Neural progenitor cell (in vitro differentiated cells): ENCODE results near the gene COL20A1. TPM values are rescaled to one million over a fixed set of nuclear protein-coding genes. Genes with fewer than 3 reads are reported as not detected.
A peak's percentile ranks its signal among the peaks of the same experiment; 100 is the strongest.

Source experiments
- DNase-seq: peaks from one replicate; pipeline ENCODE4 v3.0.0-alpha.2; 2016; ENCODE audit warnings: low spot score
- H2AFZ ChIP-seq: fragments of 200-600 bp; sonication (generic); replicated peaks from 2 replicates; pipeline ENCODE4 v1.6.1; 2016; ENCODE audit warnings: antibody characterized with exemption
- H3F3A ChIP-seq: fragments of 200-600 bp; sonication (generic); 2 replicates; pipeline ENCODE4 v1.6.1; 2016; ENCODE audit warnings: antibody characterized with exemption, low read depth
- H3K27ac ChIP-seq: fragments of 200-600 bp; sonication (generic); 2 replicates; pipeline ENCODE4 v1.5.1; 2016; ENCODE audit warnings: mild to moderate bottlenecking
- H3K27me3 ChIP-seq: fragments of 200-600 bp; sonication (generic); 2 replicates; pipeline ENCODE4 v1.6.1; 2016; ENCODE audit warnings: mild to moderate bottlenecking, moderate library complexity
- H3K36me3 ChIP-seq: fragments of 200-600 bp; sonication (generic); 2 replicates; pipeline ENCODE4 v1.5.1; 2016
- H3K4me1 ChIP-seq: fragments of 200-600 bp; sonication (generic); 2 replicates; pipeline ENCODE4 v1.6.1; 2016; ENCODE audit warnings: mixed run types
- H3K4me2 ChIP-seq: fragments of 200-600 bp; sonication (generic); 2 replicates; pipeline ENCODE4 v1.6.1; 2016
- H3K4me3 ChIP-seq: fragments of 200-600 bp; sonication (generic); 2 replicates; pipeline ENCODE4 v1.5.1; 2016
- H3K79me2 ChIP-seq: fragments of 200-600 bp; sonication (generic); 2 replicates; pipeline ENCODE4 v1.6.1; 2016; ENCODE audit warnings: low read depth
- H3K9ac ChIP-seq: fragments of 200-600 bp; sonication (generic); 2 replicates; pipeline ENCODE4 v1.6.1; 2016
- H3K9me3 ChIP-seq: fragments of 200-600 bp; sonication (generic); 2 replicates; pipeline ENCODE4 v1.5.1; 2016; ENCODE audit warnings: low read depth
- H4K20me1 ChIP-seq: fragments of 200-600 bp; sonication (generic); 2 replicates; pipeline ENCODE4 v1.6.1; 2016; ENCODE audit warnings: low read depth
- H3K27ac Mint-ChIP-seq: 3 replicates; pipeline ENCODE4 v1.8.0; 2021; ENCODE audit warnings: mixed read lengths
- H3K27me3 Mint-ChIP-seq: 2 replicates; pipeline ENCODE4 v1.8.0; 2022; ENCODE audit warnings: low read depth, mild to moderate bottlenecking, inconsistent platforms, moderate library complexity, mixed read lengths; ENCODE audit not compliant: insufficient read depth
- H3K36me3 Mint-ChIP-seq: 3 replicates; pipeline ENCODE4 v1.8.0; 2021; ENCODE audit warnings: mixed read lengths
- H3K4me1 Mint-ChIP-seq: 3 replicates; pipeline ENCODE4 v1.8.0; 2021; ENCODE audit warnings: mixed read lengths
- H3K4me3 Mint-ChIP-seq: 3 replicates; pipeline ENCODE4 v1.8.0; 2021; ENCODE audit warnings: mild to moderate bottlenecking, moderate library complexity, mixed read lengths
- H3K9me3 Mint-ChIP-seq: 3 replicates; pipeline ENCODE4 v1.8.0; 2020; ENCODE audit warnings: mixed read lengths
- CTCF ChIP-seq: fragments of 200-600 bp; sonication (generic); IDR thresholded peaks from 2 replicates; pipeline ENCODE4 v1.5.1; 2017; ENCODE audit warnings: antibody characterized with exemption, mild to moderate bottlenecking
- EZH2 ChIP-seq: fragments of 200-600 bp; sonication (generic); IDR thresholded peaks from 2 replicates; pipeline ENCODE4 v1.6.1; 2017; ENCODE audit warnings: antibody characterized with exemption, mild to moderate bottlenecking, moderate library complexity
- EZH2phosphoT487 ChIP-seq: fragments of 200-600 bp; sonication (generic); IDR thresholded peaks from 2 replicates; pipeline ENCODE4 v1.6.1; 2017; ENCODE audit warnings: antibody characterized with exemption
- total RNA-seq: library from RNA; depleted of rRNA; stranded (reverse); fragments of >200 nt; gene quantifications from 2 replicates; pipeline ENCODE4 v1.2.3, GENCODE V29; 2015; ENCODE audit warnings: low replicate concordance

COL20A1 gene
- total RNA-seq, 1 donor from 2014 or later, result 0.37 TPM

- H3K27ac Mint-ChIP-seq, result no peak overlapping the region
- no peak overlapping the region for H2AFZ ChIP-seq
- no peak for DNase-seq
Measured at GRCh38 chr20:63246490-63247288, 46.3 kb upstream of the COL20A1 start.

GRCh38 chr20:63247671-63248228, 45.2 kb upstream of the COL20A1 start:
- H3F3A ChIP-seq, result peaks cover 11% of the 10 kb centered on the region
- Mint-ChIP-seq H3K4me3 (no peak overlapping the region), H3K27ac (no peak overlapping the region), H3K9me3 (peaks cover 4% of the 10 kb centered on the region), H3K4me1 (peaks cover 43% of the 10 kb centered on the region), H3K36me3 (peaks cover 4% of the 10 kb centered on the region), H3K27me3 (peaks cover 11% of the 10 kb centered on the region)
- no peak overlapping the region for H2AFZ ChIP-seq
- H3K79me2 ChIP-seq, result no peaks in the 10 kb centered on the region
- TF ChIP-seq CTCF (no peak), EZH2phosphoT487 (no peak), EZH2 (no peak)
- H3K36me3 ChIP-seq, result no peaks in the 10 kb centered on the region
- H3K27ac ChIP-seq, result no peak overlapping the region
- peaks cover 10% of the 10 kb centered on the region for H4K20me1 ChIP-seq
- no peak overlapping the region for H3K4me3 ChIP-seq
- H3K4me1 ChIP-seq, result peaks cover 21% of the 10 kb centered on the region
- no peaks in the 10 kb centered on the region for H3K9me3 ChIP-seq
- DNase-seq, result no peak
- H3K9ac ChIP-seq, result no peak overlapping the region
- no peaks in the 10 kb centered on the region for H3K27me3 ChIP-seq
- no peak overlapping the region for H3K4me2 ChIP-seq

More at GRCh38 chr20:63246490-63247288, 46.3 kb upstream of the COL20A1 start:
- no peaks in the 10 kb centered on the region for H3K9me3 ChIP-seq
- no peaks in the 10 kb centered on the region for H3K79me2 ChIP-seq
- H3K9ac ChIP-seq, result no peak overlapping the region
- peaks cover 13% of the 10 kb centered on the region for H3K4me1 ChIP-seq
- H3K36me3 ChIP-seq, result no peaks in the 10 kb centered on the region
- Mint-ChIP-seq H3K4me1 (peaks cover 38% of the 10 kb centered on the region), H3K27me3 (peaks cover 8% of the 10 kb centered on the region), H3K4me3 (no peak overlapping the region), H3K36me3 (peaks cover 7% of the 10 kb centered on the region), H3K9me3 (peaks cover 4% of the 10 kb centered on the region)
- H4K20me1 ChIP-seq, result no peaks in the 10 kb centered on the region
- H3K4me2 ChIP-seq, result no peak overlapping the region
- H3K4me3 ChIP-seq, result no peak overlapping the region
- H3K27me3 ChIP-seq, result no peaks in the 10 kb centered on the region
- TF ChIP-seq CTCF (no peak), EZH2 (no peak), EZH2phosphoT487 (no peak)
- H3F3A ChIP-seq, result peaks cover under 1% of the 10 kb centered on the region
- H3K27ac ChIP-seq, result no peak overlapping the region

DNA sequence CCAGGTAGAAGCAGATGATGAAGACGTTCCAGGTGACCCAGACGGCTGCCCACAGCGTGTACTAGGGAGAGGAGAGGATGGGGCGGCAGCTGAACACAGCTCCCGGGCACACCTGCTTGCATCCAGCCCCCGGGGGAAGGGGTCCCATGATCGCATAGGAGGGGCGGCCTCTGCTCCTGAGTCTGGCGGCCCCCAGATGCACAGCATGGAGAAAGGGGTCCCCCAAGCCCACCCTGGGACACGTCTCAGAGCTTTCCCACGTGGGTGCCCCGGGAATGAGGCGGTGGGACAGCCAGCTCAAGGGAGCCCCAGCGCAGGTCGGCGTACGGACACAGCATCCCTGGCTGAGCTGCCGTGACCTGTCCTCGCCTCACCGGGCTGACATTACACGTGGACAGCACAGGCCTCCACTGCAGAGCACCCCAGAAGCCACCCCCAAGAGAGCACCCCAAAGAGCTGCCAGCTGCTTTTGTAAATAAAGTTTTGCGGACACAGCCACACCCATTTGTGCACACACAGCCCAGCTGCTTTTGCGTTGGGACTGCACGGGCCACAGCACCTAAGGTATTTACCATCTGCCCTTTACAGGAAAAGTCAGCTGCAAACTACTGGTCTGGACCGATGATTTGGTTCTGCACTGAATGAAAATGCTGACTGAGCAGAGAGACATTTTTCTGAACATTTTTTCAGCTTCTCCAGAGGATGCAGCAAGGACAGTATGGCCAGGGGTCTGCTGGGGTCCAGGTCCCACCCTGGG, 44.0 kb upstream of the COL20A1 start:
- no peak overlapping the region for H2AFZ ChIP-seq
- no peak overlapping the region for H3K4me2 ChIP-seq
- Mint-ChIP-seq H3K27ac (peak overlapping the region; percentile 63), H3K4me3 (peak overlapping the region; percentile 57), H3K27me3 (peaks cover 11% of the 10 kb centered on the region), H3K9me3 (peaks cover 4% of the 10 kb centered on the region), H3K4me1 (peaks cover 43% of the 10 kb centered on the region), H3K36me3 (peaks cover 4% of the 10 kb centered on the region)
- peaks cover 23% of the 10 kb centered on the region for H3K4me1 ChIP-seq
- H3F3A ChIP-seq, result peaks cover 23% of the 10 kb centered on the region
- no peaks in the 10 kb centered on the region for H3K9me3 ChIP-seq
- DNase-seq, result no peak
- peaks cover 15% of the 10 kb centered on the region for H4K20me1 ChIP-seq
- H3K27ac ChIP-seq, result no peak overlapping the region
- no peak for TF ChIP-seq EZH2phosphoT487
- no peaks in the 10 kb centered on the region for H3K36me3 ChIP-seq
- H3K27me3 ChIP-seq, result peaks cover 12% of the 10 kb centered on the region
- H3K9ac ChIP-seq, result no peak overlapping the region
- H3K4me3 ChIP-seq, result no peak overlapping the region
- H3K79me2 ChIP-seq, result no peaks in the 10 kb centered on the region
